DMS53 treated with DMSO at 0.1 percent for 48 hours (cell line): ENCODE data around the gene SYT5.
"Not testable (repeated sequence)": the region's sequence is repeated elsewhere in the genome, so short reads cannot be mapped to it uniquely, and the experiment has no call there.

Source experiments
- DNase-seq: peaks from one replicate; lab custom pipeline; 2025; ENCODE audit not compliant: unreplicated experiment; lab: John Stamatoyannopoulos, UW

SYT5 gene

DNA sequence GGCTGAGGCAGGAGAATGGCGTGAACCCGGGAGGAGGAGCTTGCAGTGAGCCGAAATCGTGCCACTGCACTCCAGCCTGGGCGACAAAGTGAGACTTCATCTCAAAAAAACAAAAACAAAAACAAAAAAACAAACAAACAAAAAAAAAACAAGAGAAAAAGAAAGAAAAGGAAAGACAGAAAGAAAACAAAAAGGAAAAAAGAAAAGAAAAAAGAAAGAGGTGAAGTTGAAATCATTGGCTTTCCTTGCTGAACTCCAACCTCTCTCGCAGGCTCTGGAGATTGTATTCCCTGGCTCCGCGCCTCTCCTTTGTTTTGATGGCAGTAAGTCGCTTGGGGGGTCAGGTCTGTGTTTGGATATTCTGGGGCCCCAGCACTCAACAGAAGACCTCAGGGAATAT, 7.8 kb downstream of the SYT5 start:
- not testable (repeated sequence) for DNase-seq

DNA sequence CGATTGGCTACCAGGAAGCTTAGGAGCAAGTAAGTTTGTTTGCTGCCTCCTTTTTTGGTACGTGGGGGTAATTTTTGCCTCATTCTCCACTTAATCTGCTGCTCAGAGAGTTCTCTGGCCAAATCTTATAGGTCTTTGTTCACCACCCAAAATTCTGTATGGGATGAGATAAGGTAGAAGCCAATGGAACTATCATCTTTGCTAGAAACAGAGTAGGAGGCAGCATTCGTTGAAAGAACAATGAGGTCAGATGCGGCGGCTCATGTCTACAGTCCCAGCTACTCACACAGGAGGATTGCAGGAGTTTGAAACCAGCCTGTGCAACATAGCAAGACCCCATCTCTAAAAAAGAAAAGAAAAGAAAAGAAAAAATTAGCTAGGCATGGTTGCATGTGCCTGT, 8.6 kb downstream of the SYT5 start:
- no peak for DNase-seq

DNA sequence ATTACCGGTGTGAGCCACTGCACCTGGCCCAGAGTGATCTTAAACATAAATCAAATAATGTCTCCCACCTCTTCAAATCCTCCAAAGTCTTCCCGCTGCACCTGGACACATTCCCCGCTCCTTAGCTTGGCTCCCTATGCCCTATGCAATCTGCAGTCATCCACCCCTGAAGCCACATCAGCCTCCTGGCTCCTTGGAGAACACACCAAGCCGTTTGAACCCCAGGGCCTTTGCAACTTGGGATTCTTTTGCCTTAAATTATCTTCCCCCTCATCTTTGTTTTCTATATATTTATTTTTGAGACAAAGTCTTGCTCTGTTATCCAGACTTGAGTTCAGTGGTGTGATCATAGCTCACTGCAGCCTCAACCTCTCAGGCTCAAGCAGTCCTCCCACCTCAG, 11.0 kb downstream of the SYT5 start:
- no peak for DNase-seq

DNA sequence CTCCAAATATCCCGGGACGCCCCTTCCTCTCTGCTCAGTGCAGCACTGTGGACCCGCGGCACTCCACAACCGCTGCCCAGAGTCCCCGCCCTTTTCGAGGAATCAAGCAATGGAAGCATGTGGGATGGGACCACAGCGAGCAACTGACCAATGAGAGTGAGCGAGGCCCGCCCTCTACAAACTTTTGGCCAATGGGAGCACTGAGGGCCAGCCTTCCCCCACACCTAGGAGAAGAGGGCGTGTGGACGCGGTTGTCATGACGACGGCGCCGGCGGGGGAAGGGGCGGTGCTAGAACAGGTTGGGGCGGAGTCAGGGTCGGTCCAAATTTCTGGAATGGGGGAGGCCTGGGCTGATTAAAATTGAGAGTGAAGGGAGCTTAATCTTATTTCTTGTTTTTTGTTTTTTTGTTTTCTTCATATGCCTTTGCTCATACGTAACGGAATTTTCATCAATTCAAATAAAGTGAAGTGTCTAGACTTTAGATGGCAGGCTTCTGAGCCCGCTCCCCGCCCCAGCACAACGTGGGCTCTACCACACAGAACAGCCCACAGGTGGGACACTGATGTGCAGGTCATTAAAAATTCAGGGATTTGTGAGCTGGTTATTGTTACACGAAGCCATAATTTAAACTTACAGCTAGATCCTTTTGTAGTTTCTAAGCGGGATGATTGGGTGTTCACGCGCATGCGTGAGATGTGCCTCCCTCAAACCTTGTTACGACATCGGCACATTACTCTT, 13.4 kb downstream of the SYT5 start, which contains the start of gene DNAAF3:
DNAAF3 (minus strand) TSS at position 84 of the 739 bp plus-strand sequence. CDS start 200 bp downstream, outside the sequence.
- DNase-seq: peak; percentile 94

DNA sequence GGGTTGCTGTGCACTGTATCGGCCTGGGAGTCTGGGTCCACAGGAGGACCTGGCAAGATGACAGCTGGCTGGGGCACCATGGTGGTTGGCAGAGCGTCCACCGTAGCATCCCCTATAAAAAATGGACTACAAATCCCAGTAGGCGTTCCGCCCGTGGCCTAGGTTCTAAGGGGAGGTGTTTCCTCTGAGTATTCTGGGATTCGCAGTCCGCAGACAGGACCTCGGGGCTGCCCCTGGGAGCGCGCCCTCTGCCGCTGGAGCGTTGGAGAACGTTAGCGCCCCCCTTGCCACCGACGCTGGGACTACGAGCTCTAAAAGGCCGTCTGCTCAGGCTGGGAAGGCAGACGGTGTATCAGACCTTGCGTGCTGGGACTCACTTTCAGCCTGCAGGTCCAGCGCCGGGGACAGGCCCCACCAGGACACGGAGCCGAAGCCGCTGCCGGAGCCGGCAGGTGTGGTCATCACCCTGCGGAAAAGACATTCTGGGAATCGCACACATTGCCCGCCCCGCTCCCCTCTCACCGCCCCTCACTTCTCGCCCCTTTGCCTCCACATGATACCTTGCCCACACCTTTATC, 14.0 kb downstream of the SYT5 start:
- DNase-seq: peak; percentile 81

DNA sequence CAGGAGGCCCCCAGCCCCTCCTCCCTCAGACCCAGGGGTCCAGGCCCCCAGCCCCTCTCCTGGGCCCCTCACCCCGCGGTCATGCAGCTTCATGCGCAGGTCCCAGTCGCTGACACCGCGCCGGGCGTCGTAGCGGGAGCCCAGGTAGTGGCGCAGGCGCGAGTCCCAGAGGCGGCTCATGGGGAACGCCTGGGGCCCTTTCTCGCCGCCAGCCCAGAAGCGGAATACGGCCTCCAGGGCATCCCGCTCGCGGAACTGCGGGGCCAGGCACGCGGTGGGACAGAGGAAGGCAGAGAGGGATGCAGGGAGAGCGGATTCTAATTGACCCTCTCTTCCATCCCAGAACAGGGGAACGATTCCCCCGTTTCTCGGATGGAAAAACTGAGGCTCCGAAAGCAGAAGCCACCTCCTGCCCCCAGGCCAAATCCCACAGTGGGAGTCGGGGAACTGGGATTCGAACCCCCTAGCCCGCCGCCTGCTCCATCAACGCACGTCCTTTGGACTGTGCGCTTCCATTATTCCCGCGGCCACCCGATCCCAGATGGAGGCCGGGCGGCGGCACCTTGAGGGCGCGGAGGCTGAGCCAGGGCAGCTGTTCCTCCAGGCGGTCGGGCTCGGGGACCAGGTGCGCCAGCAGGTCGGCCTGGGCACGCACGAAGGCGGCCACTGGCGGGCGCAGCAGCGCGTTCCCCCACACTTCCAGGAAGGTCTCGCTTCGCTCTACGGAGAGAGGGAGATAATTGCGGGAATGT, 18.3 kb downstream of the SYT5 start:
- no peak for DNase-seq

DNA sequence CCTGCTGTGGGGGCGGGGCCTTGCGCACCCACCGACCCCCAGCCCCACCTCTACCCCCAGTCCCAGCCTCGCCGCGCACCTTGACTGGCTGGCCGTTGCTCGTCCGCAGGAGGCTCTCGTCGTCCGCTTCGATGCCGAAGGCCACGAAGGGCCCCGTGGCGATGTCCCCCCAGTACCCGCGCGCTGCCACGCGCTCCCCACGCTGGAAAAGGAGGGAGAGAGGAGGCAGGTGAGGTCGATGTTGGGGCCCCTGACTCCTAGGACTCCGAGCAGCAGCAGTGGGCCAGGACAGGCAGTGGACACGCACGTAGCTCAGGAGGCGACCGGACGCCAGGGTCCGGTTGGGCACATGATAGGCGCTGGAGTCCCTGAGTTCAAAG, 19.1 kb downstream of the SYT5 start:
- no peak for DNase-seq

DNA sequence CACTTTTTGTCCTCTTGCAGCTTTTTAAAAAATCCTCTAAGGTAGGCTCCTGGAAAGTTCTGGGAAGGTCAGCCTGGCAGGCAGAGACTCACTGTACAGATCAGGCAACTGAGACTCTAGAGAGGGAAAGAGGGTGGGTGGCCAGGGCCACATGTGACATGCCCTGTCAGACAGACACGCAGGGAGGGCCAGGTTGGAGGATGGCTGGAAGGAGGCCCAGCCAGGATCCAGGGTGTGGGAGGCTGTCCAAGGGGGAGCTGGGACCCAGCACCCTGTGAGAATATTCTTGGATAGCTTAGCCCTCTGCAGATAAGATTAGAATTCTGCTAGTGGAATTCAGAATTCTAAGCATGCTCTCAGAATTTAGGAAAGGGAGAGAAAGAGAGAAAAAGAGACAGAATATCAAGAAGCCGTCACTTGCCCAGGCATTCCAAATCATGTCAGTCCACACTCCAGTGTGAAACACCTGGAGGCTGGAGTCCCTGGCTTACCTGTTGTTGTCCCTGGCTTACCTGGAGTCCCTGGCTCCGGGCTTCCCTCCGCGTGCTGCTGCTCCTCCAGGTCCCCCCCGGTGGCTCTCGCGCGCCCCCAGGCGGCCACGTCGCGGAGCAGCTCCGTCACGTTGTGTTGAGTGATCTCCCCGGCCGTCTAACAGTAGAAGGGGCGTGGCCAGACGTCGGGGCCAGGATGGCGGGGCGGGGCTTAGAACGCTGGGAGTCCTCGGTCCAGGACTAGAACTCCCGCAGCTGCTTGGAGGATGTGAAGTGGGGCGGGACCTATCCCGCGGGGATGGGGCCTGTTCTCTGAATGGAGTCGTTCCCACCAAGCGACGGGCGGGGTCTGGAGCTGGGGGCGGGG, 19.7 kb downstream of the SYT5 start:
- peak; percentile 91 for DNase-seq

DNA sequence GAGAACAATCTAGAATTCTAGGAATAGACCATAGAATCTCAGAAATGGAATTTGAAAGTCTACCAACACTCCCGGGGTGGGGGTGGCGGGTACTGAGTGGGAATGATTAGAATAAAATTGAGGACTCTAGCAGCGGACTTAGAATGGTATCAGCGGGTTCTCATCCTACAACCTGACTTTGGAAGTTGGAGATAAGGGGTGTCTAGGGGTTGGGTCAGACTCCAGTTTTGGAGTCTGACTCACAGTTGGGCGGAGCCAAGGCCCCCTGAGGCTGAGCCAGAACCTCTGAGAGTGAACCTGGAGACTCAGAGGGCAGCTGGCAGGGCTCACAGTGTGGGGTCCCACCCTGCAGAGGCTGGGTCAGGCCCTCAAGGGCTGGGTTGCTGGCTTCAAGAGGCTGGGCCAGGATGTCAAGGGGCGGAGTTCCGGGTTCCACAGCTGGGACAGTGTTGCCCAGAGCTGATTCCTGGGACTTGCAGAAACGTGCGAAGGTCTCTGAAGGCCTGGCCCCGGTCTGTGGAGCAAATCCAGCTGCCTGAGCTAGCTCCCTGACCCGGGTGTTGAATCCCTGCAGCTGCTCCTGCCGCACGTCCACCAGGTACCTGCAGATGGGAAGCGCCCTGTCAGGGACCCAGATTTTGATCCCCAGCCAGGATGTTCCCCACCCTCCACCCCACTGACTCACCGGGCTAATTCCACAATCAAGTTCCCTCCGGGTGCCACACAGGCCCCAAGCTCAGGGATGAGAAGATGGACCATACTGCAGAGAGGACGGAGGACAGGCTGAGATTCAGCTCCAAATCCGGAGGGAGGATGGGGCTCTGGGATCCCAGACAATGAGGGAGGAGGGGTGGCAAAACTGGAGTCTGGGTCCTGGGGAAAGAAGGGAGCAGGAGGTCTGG, 21.0 kb downstream of the SYT5 start:
- DNase-seq: no peak

DNA sequence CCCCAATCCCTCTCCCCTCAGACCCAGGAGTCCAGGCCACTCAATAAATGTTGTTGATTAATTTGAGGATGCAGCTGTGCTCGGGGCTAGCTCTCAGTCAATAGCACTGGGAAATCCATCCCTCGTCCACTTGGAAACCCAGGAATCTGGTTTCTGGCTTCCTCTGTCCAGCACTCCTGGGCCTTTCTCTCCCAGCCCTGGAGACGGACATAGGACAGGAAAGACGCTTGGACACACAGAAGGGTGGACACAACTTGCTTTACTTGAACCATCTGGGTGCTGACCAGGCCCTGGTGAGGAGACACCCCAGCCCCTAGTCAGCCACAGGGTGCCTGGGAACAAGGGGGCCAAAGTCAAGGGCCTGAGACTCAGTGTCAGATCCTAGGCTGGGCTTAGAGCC, 21.7 kb downstream of the SYT5 start:
- DNase-seq: no peak

DNA sequence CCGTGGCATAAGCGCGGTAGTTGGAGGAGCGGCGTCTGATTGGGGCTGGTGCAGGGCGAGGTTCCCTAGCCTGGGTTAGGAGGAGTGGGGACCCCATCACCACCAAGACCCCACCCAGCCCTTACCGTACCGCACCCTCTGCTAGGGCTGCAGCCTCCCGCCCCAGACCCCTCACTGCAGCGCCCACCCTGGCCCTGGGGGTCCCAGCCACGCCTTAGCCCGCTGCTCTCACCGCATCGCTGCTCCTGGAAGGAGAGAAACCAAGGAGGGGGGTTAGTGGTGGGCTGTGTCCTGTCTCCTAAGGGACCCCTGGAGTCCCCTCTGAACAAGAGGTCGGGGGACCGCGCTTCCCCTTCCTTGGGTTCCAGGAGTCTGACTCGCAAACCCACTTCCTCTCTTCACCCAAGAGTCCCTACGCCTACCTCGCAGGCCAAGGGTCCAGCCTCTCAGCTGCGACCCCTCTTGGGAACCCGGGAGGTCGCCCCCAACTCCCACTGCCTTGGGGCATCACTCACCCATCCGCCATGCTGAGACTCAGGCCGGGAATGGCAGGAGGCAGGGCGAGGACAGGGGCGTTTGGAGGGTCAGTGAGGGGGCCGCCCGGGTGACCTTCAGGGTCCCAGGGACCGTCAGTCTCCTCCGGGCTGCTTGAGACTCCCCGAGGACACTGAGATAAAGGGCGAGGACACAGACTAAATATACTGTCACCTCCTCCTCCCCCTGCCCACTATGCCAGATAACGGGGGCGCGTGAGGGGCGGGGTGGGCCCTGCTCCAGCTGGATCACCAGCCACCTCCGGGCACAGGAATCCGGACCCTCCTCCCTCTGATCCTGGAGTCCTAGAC, 22.8 kb downstream of the SYT5 start, which contains the start of gene TNNI3:
TNNI3 (minus strand) TSS at position 669 of the 845 bp plus-strand sequence; CDS start at position 526, 143 bp downstream.
- DNase-seq: no peak

DNA sequence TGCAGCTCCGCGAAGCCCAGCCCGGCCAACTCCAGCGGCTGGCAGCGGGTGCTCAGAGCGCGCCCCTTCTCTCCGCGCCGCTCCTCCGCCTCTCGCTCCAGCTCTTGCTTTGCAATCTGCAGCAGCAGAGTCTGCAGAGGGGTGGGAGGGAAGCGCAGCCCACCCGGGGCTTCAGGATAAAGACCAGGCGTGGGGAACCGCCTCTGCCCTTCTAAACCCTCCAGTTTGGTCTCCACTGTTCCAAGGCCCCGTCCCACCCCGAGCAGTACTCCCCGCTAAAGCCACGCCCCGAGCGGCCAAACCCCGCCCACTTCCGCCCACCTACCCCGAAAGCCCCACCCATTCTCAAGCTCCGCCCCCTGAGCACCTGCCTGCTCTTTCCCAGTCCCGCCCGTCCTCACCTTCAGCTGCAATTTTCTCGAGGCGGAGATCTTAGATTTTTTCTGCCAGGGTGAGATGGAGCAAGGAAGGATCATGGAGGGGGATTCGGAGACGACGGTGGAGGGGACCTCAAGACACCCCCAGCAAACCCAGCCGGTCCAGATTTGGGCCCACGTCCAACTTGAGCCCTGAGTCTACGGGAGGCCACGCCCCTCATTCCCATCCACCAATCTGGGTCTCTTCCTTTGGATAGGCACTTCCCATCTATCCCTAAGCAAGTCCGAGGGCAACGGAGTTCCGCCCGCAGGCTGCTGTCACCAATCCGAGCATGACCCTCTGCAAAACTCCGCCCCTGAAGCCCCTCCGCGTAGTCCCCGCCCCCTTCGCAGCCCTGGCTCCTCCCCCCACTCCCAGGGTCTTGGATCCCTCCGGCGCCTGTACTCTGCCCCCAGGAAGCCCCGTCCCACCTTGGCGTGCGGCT, 23.7 kb downstream of the SYT5 start:
- DNase-seq: no peak

DNA sequence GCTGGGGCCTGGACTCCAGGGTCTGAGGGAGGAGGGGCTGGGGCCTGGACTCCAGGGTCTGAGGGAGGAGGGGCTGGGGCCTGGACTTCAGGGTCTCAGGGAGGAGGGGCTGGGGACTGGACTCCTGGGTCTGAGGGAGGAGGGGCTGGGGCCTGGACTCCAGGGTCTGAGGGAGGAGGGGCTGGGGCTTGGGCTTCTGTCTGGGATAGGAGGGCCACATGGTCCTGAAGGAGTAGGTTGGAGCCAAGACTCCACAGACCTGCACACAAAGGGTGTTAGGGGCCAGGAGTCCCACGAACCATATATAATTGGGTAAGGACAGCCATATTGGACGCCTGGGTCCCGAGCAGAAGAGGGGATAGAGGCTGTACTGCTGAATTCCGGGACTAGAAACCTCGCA, 24.3 kb downstream of the SYT5 start:
- DNase-seq: not testable (repeated sequence)

DNA sequence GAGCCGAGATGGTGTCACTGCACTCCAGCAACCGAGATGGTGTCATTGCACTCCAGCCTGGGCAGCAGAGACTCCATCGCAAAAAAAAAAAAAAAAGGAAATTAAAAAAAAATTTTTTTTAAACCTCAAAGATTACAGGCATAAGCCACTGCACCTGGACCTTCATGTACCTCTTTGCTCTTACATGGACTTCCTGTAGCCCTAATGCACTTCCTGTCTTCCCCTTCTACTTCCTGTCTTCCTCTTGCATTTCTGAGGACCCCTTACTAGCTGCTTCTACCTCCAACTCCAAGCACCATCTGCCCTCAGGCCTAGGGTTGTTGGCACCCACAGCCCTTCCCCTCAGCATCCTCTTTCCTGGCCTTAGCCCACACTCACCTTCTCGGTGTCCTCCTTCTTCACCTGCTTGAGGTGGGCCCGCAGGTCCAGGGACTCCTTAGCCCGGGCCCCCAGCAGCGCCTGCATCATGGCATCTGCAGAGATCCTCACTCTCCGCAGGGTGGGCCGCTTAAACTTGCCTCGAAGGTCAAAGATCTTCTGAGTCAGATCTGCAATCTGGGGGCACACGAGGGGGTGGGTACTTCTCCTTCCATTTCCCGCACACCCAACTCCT, 26.3 kb downstream of the SYT5 start:
- DNase-seq: no peak

DNA sequence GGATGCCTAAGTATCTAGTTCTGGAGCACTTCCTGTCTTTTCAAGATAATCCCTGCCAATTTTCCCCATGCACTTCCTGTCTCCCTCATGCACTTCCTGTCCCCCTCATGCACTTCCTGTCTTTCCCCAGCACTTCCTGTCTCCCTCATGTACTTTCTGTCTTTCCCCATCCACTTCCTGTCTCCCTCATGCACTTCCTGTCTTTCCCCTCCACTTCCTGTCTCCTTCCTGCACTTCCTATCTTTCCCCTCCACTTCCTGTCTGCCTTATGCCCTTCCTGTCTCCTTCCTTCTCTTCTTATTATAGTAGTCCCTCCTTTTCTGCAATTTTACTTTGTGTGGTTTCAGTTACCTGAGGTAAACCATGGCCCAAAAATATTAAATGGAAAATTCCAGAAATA, 28.1 kb downstream of the SYT5 start:
- no peak for DNase-seq

DNA sequence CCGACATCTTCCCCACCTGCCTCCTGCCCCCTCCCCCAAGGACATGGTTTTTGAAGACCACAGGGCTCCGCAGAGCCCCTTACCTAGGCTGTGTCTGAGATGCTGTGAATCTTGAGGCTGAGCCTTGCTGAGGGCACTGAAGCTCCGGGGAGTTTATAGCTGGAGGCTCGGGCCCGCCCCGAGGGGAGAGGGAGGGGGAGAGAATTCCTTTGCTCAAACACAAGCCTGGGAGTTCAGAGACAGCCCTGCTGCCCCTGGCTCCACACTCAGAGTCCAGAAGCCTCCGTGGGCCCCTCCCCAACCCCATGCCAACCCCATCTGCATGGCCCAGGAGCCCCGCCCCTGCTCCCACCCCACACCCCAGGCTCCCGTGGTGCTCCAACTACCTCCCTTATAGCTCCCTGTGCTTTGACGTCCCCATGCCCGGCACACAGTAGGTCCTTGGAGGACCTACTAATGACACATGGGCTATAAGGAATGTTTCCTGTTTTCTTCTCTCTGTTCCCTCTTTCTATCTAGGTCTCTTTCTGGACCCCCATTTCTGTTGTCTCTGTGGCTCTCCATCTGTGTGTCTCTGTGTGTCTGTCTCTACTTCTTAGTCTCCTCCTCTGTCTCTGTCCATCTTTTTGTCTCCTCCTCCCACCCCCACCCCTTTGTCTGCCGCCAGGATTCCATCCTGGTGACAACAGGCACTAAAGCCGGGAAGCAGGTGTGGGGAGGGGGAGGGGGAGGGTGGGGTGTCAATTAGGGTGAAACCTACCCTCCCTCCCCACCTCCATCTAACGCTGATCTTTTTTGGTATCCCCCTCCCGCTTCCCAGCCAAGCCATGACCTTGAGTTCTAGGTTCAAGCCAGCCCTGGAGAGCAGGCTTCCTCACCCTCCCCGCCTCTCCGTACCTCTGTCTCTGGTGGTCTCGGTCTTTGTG, 30.7 kb downstream of the SYT5 start, which contains the start of gene TNNT1:
TNNT1 (minus strand) TSS at position 129 of the 926 bp plus-strand sequence. CDS start 2,049 bp downstream, outside the sequence.
- no peak for DNase-seq
